ENCODE measurements around the gene SPATS2L.

Gene SPATS2L

DNA sequence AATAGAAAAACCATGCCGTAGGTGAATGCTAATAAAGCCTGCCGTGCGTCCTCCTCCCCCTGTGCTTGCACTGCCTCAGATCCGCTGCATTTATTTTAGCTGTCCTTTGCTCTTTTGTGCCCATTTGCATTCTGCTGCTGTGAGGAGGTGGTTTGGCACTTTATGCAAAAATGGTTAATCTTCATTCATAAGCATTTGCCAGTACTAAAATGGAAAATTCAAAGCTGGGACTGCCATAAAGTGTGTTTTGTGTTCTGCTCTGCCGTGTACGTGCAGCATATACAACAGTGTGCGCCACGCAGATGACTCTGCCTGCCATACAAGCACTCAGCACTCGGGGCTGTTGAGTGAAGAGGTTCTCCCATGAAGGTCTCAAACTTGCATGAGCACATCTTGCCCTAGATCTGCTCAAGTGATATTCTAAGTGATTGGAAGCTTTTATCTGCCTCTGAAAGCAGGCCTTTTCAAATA, 73.6 kb downstream of the SPATS2L start:
- DNase-seq, result no peak

DNA sequence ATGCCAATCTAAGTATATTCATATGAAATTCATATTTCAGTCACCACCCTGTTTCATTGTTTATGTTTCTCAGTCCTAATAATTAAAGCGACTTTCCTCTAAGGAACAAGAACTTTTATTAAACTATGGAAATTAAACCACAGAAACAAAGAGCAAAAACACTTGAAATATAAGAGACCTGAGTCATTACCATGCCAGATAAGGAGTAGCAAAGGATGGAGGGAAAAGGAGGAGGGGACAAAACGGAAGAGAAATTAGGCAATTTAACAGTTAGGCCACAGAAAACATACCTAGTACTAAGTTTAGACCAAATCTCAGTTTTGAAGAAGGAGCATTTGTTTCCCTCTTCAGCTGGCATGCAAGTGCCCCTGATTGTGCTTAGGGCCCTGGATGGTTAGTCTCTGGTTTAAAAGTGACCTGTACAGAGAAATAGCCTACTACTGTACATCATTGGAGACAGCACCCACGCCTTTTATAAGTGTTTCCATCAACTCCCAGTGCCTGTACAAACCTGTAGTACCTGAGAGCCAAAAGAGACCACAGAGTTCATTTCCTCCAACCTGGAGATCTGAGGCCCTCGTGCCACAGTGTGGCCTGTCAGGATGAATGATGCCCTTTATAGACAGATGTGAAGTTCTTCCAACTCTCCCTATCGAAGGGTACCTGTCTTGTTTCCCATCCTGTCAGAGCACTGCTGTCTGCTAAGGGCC, 74.5 kb downstream of the SPATS2L start:
- DNase-seq, result no peak

DNA sequence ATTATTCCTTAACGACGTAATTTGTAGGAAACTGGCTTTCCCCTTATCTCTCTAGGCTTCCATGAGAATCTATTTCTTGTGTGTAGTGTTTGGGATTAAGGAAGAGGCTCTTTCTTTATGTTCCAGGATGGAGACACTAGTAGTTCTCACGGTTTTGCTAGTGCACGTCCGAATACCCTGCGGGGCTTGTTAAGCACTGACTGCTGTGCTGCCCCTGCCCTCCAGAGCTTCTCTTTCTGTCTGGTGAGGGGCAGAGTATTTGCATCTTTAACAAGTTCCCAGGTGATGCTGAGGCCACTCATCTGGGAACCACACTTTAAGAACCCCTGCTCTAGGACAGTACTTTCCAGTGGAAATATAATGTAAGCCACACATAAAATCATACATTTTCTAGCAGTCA, 76.4 kb downstream of the SPATS2L start:
- no peak for DNase-seq

DNA sequence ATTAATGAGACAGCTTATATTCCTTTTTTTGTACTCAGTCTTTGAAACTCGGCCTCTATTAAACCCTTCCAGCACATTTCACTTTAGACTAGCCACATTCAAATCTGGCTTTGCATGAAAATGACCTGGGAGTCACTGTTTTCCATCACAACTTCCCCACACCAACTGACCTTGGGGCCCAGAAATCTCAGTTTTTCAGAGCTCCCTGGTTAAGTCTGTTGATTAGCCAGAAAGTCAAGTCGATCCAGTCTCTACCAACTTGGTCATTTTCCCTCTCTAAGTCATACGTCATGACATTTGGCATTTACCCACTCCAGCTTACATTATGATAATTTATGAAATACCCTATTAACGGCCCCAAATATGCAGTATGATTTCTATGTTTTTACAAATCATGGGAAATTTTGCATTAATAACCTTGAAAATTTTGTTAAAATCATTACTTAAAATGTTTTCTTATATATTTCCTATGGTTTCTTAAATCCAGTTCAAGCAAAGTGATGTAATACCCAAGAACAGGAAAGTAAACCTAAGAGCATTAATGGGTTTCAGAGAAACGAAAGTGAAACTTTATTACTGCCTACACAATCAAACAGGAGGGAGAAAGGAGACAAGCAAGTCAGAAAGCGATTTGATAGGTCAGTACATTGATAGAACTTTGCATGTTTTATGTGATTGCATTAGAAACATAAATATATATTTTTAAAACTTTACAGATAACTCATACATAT, 77.1 kb downstream of the SPATS2L start:
- no peak for DNase-seq

DNA sequence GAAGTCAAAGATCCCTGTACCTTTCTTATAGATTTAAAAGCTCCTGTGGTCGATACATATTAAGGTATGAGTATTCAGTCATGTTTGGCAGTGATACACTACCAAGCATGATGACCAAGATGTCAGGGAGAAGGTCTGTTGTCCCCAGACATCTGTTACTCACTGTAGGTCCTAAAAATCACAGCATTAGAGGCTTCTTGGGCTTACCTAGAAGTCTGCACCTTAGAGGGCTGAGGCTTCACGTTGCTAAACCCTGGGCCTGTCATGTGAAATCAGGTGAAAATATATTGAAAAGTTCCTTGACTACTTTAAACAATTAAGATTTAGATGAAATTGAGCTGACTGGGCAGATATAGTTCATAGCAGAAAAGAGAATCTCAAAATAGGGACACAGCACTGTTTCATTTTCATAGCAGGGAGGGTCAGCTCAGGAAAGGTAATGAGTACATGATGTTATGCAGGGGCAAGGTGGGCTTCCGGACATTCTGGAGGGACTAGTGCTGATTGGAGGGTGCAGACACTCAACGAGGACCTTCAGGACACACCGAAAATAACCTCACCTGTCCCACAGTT, 78.7 kb downstream of the SPATS2L start:
- DNase-seq, result no peak

DNA sequence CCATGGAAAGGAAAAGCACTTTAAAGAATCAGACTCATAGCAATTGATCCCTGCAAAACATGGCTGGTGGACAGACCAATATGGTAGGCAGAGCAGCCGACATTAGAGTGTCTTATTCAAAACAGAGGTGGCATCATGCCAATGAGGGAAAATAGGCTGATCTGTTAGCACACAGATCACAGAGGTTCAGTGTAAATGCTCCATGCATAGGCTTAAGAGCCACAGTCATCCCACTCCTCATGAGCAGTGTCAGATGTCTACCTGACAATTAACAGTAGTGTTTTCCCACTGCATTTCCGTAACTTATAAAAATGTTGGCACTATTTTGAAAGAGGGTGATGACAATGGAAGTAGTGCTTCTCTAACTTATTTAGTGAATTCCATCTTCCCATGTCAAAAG, 86.7 kb downstream of the SPATS2L start:
- DNase-seq, result no peak

DNA sequence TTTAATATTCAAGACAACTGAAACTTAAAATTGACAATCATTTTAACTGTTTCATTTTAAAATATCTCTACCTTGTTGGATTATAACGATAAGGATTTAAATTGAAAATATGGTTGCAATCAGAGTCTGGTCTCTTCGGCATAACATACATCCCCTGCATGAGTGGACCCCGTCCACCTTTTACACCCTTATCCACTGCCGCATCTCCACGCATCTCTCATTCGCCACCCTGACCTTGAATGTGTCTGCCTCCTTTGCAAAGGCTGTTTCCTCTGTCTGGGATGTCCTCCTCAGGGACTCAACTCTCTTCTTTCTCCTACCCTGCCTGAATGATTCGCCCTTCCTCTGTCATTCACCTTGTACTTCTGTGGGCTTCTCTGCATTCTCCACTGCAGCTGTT, 87.6 kb downstream of the SPATS2L start:
- no peak for DNase-seq

DNA sequence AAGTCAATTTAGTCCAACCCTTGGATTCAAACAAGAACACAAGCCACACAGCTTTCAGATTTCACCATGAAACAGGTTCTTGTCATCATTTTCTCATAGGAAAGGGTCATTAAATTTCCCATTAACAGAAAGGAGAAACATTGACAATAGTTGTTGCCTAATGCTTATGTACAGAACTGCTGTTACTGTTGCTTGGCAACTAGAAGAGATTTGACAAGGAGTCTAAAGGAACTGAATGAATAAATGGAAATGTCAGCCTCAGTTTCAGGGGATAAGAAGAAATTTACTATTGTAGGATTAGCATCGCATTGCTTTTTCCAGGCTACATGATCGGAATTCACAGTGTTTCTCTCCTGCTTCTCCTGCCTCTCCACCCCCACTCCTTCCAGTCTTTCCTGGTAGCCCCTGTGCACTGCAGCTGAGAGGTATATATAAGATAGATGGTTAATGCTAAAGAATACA, 90.3 kb downstream of the SPATS2L start:
- DNase-seq, result no peak

DNA sequence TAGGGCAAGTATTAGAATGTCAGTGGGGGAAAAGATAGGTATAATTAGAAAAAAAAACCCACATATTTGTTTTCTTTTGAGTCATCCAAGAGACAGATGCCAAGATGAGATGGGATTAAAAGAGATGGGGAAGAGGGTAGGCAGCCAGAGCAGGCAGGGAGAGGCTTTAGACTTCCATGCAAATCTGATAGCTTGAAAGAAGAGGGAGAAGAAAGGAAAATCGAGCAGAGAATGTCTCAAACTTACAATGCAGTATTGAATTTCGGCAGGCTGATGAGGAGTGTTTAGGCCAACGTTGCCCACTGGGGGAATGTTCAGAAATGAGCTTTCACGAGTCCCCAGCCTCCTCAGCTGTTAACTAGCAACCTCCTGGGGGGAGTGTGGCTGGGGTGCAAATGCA, 91.3 kb downstream of the SPATS2L start:
- DNase-seq, result no peak

DNA sequence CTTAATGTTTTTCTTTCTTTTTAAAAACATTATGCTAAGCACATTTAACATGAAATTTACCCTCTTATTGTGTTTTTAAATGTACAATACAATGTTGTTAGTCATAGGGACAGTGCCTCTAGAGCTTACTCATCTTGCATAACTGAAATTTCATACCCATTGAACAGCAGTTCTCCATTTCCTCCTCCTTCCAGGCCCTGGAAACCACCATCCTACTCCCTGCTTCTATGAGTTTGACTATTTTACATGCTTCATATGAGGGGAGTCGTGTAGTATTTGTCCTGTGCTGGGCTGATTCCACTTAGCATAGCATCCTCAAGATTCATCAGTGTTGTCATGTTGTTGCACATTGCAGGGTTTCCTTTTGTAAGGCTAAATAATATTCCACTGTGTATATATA, 92.6 kb downstream of the SPATS2L start:
- DNase-seq, result no peak

DNA sequence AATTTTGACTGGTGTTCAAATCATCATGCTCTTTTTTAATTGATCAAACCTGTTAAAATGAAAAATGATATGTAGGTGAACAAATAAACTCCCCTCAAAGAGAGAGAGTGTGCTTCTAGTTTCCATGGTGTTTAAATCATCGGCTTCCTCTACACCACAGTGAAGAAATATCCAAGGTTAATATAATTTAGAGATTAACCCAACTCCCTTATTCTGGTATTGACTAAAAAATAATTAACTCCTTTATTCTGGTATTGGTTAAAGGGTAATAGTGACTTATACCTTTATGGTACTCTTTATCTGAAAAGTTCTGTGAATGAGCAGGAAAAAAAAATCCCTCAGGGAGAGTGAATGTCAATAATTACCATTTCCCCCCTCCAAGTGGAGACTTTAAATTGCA, 93.1 kb downstream of the SPATS2L start:
- no peak for DNase-seq

DNA sequence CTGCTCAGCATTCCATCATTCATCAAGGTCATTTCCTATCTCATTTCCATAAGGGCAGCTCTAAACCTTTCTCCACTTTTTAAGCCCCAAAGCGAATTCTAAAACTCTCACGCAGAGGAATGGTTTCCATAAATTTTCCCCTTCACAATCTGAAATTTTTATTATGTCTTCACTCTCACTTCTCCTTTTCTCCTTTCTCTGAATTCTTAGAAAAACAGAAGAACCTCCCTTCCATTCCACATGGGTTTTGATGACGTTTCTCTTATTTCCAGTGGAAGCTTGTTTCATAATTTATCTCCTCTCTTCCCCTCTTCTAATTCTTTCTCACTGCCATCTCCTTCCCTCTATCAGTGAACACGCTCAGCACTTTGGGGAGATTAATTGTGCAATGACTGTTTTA, 97.3 kb downstream of the SPATS2L start:
- DNase-seq, result no peak

DNA sequence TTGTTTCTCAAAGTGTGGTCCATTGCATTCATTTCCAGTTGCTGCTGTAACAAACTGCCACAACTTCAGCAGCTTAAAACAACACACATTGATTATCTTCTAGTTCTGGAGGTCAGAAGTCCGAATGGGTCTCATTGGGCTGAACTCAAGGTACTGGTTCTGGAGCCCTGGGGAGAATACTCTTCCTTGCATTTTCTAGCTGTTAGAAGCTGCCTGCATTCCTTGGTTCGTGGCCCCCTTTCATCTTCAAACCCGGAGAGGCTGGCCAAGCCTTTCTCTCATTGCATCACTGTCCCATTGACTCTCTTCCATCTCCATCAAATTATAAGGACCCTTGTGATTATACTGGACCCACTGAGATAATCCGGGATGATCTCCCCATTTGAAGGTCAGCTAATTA, 98.1 kb downstream of the SPATS2L start:
- DNase-seq, result no peak

DNA sequence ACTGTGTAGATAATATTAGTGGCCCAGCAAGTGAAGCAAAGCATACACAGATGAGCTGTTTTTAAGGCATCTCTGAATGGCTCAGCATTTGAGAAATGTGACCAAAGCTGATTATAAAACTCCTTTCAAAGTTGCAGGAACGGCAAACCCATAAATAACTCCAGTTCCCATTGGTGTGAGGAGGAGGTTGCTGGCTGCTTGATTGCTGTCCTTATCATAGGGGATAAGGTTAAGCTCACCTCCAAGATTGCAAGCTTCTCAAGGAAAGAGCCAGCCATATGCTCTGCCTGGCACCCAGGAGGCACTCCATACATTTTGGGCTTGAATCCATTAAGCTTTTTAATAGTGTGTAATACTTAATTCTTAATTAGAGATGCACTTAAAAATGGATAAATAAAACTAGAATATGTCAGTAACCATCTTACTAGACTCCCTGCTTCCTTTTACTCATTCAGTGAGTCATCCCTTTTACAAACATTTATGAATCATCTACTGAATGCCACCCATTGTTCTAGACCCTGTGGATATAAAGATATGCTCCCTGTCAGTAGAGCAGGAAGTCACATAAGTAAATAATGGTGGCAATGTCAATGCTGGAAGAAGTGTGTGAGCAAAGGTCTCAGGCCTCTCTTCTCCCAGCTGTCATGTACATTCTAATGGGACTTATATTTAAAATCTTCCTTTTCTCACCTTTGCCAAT, 99.3 kb downstream of the SPATS2L start:
- no peak for DNase-seq

DNA sequence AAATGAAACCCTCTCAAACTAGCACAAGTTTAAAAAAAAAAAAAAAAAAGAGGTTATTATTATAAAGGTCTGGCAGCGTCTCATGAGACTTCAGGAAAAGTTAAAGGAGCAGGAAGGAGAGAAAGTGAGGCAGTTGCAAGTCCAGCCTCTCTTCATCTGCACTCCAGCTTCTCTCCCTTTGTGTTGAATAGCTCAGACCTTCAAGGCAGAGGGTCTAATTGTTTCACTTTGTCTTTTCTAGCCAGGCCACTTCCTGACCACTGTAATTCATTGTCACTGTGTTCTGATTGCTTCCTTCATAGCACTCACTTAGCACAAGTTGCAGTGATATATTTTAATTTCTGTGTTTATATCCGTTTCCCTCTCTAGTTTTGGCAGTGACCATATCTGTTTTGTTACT, 99.9 kb downstream of the SPATS2L start:
- DNase-seq, result no peak

DNA sequence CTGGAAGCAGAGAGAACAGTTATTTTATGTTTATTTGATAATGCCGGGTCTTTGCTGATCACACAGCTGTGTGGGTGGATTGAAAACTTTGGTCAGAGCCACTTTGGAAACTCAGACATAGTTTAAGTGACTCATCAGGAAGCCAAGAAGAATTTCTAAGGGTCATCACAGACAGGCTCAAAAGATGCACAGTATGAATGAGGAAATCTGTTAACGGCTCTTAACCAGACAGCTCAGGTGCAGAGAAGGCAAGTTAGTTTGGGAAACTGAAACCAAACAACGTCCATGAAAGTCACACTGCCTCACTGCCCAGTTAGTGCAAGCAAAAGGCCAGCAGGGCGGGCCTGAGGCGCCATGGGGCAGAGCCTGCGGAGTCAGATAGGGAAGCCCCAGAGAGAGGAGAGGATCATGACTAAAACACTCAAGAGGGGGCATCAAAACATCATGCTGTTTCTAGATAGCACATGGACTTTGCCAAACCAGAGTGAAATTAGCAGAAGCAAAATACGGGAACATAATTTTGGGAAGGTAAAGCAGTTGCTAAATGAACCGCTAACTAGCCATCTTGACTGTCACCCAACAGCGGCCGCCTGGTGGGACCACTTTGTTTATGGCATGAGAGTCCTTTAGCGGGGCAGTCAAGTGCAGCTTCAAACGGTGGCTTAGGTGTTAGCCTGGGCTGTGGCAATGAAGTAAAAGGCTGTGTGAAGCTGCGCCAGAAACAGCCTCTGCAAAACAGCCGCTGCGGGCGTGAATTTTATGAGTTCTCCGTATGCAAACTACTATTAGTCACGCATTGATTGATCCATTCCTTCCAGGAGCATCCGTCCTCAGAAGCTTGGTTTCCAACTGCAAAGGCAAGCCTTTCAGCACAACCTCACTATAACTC, 102.2 kb downstream of the SPATS2L start:
- DNase-seq, result no peak

DNA sequence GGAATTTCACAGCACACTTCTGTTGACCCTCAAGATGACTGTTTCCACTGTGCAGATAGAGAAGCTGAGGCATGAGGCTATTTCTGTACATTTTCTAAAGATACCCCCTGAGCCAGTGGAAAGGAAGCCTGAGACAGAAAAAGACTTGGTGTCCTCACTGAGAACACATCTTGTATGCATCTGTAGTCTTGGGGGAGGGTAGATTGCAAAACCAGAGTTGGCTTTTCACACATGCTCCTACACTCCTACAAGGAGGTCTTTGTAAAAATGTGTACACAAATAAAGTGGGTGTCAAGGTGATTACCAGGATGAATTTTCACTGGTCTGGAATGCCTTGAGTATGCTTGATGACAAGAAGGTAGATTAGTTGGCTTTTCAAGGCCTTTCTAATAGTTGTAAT, 105.3 kb downstream of the SPATS2L start:
- DNase-seq, result no peak

DNA sequence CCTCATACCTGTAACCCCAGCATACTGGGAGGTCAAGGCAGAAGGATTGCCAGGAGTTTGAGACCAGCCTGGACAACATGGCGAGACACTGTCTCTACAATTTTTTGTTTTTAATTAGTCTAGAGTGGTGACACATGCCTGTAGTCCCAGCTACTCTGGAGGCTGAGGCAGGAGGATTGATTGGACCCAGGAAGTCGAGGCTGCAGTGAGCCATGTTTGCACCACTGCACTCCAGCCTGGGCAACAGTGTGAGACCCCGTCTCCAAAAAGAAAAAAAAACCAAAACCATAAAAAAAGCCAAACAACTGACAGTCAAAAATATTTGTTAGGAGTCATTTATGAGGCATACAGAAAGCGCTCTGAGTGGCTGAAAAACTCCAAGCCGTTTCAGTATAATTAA, 107.9 kb downstream of the SPATS2L start:
- no peak for DNase-seq

DNA sequence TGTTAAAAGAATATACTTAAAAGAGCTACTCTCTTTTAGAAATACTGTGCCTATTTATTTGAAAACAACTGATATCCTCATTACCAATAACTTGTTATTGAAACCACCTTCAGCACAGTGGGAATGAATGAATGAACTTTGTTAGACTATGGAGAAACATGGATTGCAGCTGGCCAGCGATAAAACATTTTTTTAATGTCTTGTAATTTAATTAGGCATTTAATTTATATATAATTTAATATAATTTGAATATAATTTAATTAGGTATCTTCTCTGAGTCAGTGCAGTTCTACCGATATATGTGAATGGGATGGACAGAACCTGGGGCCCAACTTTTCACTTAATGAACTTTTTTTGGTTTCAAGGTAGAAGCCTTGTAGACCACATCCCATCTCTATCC, 109.0 kb downstream of the SPATS2L start:
- DNase-seq, result no peak

DNA sequence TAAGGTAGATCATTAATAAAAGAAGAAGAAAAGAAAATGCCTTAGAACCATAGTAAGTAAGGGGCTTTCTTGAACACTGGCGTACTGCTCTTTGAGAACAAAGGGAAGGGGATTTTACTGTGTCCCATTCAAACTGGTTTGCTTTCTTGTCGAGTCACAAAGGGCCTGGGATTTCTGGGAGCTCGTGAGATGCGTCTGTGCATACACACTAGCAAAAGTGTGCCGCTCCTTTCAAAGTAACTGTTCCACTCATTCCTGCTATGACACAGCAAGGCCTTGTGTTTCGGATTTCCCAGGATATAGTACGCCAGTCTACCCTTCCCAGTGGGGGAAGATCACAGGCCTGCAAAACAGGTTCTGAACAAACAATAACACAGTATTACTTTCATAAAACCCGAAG, 110.4 kb downstream of the SPATS2L start:
- DNase-seq, result no peak

DNA sequence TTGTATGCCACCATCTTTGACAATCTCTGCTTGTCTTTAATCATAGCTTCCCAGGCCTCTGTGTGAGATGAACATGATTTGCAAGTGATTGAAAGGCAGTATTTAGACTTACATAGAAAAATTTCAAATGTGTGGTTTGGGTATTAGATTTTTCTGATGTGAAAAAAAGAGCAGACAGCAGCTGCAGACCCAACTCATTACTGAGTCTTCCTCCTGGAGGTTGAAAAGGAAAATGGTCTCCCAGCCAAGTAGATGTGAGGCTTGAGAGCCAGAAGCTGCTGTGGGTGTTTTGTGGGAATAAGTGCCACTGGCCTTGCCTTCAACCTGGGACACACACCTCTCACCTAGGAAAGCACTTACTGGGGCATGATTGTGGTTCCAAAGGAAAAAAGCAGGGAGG, 110.9 kb downstream of the SPATS2L start:
- no peak for DNase-seq

DNA sequence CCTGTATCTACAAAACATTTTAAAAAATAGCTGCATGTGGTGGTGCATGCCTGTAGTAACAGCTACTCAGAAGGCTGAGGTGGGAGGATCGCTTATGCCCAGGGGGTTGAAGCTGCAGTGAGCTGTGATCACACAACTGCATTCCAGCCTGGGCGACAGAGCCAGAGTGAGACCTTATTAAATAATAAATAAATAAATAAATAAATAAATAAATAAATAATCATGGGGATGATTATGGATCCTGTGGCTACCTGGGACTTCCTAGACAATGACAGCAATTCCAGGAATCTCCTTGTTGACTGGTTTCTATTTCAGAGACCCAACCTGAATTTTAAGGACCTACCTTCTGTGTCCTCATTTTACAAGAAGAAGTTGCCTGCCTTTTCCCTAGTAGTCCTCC, 111.9 kb downstream of the SPATS2L start:
- no peak for DNase-seq

DNA sequence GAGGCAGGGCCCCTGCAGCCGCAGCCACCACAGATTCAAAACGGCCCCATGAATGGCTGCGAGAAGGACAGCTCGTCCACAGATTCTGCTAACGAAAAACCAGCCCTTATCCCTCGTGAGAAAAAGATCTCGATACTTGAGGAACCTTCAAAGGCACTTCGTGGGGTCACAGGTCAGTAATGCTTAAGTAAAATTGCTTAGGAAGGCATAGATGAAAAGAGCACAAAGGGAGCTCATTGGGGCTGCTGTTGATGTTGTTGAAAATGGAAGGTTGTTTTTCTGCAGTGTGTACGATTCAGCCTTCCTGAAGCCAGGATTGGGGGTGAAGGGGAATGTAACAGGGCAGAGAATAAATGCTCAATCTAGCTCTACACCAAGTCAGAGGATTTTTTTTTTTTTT, 112.8 kb downstream of the SPATS2L start:
- DNase-seq, result no peak
